Left renal cortex interstitium (tissue), 4 donors: ENCODE results near the gene BMF. TPM values are rescaled to one million over a fixed set of nuclear protein-coding genes. Genes with fewer than 3 reads are reported as not detected.

Experiments used
- DNase-seq, 4 donors: peaks; one replicate each; pipeline ENCODE4 v3.0.0-alpha.2; 2013; ENCODE audit warnings: low read depth in 4 of 4, low spot score in 2 of 4, missing footprints in 1 of 4
- polyA plus RNA-seq, 4 donors: library from polyadenylated mRNA; unstranded; fragments of 120-200 nt; gene quantifications; one replicate each; pipeline ENCODE4 v1.2.1, GENCODE V29; 2013; ENCODE audit not compliant: insufficient read length in 4 of 4

BMF gene
- polyA plus RNA-seq, 4 donors, result 36.5 to 49.0 (median 43.1) TPM

DNA sequence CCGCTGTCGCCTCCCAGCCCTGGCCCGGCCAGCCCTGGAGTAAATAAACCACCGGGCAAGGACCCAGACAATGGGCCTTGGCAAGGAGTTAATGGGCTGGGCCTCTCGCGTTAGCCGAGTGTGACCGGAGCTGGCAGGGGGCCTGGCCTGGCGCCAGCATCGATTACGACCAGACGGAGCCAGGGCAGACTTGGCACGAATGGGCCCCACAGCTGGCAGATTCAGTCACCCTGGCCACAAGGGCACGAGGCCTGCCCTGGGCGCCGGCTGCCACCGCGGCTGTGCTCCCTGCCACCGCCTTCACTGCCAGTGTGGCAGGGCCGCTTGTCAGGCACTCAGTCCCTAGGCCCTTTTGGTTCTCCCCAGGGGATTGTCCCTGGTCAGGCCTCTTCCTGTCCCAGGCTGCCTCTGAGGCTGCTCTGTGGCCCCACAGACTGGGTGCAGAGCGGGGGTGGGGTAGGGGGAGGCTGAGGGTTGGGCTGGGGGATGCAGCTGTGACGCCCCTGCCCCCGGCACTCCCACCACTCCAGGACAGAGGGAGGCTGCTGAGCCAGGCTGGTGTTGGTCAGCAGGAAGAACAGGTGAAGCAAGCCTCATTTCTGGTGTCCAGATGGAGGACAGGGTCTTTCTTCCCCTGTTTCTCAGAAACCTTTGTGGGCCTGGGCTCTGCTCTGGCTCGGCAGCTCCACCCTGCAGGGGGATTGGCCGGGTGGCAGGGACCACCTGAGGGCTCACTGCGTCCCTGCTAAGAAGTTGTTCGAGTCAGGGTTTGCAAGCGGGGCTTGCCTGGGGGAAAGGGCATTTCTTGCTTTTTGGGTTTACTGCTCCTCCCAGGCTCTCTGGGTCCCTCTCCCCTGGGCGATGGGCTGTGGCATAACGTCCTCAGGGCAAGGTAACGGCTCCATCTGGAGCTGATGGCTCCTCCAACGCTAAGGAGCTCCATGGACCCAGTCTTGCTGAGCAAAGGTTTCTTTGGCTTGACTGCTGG is 39.2 kb downstream of the BMF start:
- peak in 1 of 4 donors; percentile 80 for DNase-seq

DNA sequence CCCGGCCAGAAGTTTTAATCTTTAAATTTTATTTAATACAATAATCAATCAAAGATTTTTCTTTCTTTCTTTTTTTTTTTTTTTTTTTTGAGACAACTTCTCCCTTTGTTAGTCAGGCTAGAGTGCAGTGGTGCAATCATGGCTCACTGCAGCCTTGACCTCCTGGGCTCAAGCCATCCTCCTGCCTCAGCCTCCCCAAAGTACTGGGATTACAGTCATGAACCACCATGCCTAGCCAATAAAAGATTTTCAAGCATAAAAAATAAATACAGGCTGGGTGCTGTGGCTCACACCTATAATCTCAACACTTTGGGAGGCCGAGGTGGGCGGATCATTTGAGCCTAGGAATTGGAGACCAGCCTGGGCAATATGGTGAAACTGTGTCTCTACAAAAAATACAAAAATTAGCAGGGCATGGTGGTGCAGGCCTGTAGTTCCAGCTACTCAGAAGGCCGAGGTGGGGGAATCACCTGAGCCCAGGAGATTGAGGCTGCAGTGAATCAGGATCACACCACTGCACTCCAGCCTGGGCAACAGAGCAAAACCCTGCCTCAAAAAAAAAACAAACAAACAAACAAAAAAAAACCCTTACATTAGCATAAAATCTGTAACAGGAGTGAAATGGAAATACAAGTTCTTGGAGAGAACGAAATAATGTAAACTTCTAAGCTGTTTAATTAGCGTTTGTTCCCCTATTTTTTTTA is 40.6 kb downstream of the BMF start:
- DNase-seq, result no peak

DNA sequence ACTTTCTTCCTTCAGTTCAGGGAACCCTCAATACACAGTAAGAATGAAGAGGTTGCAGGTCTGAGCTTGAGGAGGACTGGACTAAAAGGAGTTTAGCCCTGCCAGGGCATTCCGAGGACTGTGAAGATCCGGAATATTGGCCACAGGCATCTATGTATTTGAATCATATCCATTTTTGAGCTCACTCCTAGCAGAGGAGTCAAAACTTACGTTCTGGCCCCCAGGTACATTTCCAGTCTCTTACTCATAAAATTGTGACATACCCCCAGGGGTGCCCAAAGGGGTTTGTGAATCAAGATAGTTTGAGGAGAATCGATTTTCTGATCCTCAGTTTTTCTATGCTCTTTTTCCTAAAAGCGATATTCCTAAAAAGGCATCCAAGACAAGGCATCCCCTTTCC is 42.1 kb downstream of the BMF start:
- no peak for DNase-seq

DNA sequence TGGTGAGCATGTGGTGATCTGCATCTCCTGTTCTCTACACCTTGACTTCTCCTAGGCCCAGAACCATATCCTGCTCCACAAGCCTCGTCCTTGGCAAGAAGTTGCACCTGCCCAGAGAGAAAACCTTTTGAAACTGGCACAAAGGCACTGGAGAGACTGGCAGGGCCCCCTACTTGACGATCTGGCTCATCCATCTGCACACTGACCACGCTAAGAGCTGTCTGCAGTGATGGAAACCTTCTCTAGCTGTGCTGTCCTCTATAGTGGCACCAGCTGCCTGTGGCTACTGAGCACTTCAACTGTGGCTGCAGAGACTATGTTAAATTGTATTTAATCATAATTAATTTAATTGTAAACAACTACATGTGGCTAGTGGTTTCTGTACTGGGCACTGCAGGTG is 43.5 kb downstream of the BMF start:
- no peak for DNase-seq

DNA sequence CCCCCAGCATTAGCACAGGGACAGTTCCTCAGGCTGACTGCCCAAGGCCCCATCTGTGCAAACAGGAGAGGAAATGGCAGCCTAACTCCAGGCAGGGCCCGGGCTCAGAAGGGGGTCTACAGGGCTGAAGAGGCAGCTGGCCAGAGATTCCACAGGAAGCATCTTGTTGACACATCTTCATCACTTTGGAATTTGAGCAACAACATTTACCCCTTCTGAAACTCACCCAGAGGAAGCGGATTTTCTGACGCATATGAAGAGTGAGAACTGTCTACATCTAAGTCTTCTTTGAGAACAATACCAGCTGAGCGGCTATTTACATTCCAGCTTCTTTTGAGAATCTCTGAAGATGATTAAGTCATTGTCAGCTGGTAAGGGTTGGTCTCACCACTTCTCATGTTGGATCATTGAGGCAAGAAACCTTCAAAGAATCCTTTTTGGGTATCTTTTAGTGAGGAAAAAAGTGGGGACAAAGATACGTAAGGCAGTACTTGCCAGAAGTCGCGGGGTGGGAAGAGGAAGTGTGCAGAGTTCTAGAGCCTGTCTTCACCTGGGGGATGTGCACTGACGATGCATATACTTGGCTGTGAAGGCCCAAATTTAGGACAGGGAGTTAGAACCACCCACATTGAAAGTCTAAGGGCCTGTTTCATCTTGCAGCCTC is 44.3 kb downstream of the BMF start:
- DNase-seq, result no peak

DNA sequence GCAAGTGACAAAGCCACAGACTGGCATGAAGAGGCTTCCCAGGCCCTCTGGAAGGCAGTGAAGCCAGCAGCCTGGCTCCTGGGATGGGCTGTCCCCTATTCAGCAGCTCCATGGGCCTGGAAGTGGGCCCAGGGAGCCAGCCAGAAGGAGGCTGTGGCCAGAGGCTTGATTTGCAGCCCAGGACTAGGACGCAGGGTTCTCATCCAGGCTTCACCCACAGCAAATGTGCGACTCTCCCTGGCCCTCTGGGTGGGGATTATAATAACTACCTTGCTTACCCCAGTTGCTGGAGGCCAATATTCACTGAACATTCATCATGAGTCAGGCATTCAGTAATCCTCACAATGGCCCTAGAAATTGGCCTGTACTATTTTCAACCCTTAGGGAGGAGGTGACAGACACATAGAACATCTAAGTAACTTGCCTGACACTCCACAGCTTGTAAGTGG is 45.1 kb downstream of the BMF start:
- DNase-seq, result no peak

DNA sequence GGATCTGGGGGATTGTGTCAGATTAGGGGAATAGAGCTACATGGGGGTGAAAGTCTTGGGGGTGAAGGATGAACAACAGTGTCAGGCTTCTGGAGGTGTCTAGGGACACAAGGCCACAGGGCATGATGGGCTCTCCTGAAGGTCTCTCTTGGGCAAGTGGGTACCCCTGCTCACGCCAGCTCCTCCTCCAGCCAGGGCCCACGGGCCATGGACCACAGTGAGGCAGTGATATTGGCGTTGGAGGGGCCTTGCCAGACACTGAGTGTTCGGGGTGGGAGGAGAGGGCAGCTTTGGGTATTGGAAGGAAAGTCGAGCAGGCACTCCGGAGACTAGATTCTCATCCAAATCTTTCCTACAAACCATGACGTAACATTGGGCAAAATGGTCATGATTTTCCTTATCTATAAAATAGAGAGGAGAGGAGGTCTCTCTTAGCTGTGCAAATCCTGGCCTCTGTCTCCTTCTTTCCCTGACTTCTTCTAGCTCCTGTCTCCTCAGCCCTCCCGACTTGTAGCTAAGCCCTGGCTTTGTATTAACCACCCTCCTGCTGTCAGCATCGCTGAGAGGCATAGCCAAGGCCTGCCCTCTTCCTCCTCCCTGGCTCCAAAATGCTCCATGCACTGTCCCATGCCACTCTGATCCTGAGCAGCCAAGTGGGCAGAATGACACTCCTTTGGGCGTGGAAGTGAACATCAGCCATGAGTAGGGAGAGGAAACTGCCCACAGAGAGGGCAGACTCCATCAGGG is 45.7 kb downstream of the BMF start:
- no peak for DNase-seq

DNA sequence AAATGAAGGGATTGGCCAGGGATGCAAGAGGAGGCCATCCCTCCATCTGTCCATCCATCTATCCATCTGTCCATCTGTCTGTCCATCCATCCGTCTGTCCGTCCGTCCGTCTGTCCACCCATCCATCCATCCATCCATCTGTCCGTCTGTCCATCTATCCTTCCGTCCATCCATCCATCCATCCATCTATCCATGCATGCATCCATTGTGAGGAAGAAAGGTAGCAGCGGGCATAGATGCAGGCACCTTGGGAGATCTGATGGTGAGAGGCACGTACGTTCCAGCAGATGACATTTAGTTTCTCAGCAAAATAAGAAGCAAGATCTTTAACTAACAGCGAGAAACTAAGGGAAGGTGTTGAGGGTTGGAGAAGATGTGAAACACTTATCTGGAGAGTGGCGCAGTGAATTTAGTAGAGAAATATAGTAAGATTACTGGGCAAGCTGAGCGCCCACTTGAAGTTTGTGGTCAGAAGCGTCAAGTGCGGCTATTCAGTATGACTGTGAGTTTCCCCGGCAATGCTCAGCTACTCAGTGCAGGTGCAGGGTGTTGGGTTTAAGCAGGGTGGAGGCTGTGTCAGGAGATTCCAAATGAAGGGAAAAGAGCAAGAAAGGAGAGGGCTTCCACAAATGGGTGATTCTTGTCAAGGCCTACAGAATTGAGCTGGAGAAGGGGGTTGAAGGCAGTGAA is 47.3 kb downstream of the BMF start:
- DNase-seq, result no peak

DNA sequence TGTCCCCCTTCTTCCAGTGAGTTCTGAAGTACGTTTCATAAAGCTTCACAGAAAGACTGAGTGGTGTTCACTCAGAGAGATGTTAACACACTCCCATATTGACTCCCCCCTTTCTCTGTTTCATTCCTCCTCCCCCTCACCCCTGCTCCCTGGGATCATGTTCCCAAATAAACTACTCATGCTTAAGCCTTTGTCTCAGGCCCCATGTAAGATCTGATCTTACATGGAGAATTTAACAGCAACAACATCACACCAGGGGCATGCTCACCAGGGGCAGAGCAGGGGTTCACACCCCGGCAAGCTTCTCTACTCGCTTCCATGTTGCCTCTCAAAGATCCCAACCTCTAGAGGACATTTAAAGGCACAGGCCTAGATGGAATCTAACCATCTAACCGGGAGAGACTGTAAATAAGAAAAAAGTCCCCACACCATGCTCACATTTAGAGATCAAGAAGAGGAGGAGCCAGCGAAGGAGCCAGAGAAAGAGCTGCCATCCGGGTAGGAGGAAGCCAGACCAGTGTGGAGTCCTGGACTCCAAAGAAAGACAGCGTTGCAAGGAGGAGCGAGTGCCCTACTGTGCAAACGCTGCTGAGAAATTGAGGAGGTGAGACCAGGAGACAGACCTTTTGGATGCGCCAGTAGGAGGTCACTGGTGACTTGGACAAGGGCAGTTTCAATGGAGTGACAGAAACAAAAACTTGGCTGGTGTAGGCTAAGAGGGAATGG is 48.3 kb downstream of the BMF start:
- no peak for DNase-seq

DNA sequence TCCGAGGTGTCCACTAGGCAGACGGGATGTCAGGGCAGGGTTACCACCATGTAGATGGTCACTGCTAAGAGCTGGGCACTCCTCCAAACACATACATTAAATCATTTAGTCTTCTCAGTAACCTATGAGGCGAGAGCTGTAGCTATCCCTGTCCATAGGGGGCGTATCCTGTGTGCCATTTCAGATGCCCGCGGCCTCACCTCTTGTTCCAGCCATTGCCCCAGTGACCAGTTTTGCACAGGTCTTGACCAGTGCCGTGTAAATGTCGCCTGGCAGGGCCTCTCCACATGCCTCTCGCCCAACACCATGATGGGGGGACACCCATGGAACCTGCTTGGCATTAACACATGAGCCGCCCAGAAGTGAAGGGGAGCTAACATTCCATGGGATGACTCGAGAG is 48.9 kb downstream of the BMF start:
- DNase-seq, result no peak

DNA sequence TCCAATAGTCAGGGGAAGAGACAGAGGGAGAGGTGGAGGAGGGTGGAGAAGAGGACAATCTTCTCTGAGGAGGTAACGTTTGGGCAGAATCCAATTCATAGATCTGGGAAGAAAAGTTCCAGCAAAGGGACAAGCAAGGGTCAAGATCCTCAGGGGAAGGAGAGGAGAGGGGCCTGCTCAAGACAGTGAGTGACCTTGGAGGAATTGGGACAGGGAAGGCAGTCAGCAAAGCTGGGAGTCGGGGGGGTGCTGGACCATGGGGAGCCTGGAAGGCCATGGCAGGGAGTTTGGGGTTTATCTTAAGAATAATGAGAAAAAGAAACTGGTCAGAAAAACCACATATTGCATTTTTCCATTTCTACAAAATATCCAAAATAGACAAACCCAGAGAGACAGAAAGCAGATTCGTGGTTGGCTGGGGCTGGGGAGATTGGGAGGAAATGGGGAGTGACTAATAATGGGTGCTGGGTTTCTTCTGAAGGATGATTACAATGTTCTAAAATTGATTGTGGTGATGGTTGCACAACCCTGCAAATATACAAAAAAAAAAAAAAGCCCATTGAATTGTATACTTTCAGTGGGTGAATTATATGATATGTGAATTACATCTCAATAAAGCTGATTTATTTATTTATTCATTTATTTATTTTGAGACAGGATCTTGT is 50.1 kb downstream of the BMF start:
- DNase-seq, result no peak

DNA sequence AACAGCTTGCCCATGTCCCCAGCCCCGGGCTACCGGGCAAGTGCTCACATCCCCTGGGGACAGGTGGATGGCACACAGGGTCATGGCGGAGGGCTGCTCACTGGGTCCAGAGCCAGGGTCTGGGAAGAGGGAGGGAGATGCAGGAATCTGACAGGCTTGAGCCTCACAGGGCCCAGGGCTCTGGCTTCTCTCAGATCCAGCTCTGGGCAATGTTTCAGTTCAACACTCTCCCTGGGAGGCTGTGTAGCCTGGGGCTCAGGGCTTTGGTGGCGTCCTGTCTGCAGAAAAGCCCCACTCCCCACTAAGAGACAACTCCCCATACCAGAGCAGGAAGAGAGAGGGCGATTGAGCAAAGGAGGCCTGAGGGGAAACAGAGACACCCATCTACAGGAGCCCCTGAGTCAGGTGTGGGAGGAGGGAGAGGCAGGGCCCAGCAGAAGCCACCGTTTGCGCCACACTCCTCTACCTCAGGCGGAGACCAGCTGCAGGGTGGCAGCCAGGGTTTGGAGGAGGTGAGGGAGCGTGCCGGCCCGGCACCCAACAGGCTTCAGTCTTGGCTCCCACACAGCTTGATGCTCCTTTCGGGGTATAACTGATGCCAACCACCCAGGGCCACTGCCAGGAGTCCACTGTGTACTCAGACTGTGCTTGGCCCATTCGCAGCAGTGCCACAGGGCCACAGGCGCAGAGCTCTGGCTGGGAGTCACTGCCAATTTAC is 52.9 kb downstream of the BMF start:
- DNase-seq, result no peak

DNA sequence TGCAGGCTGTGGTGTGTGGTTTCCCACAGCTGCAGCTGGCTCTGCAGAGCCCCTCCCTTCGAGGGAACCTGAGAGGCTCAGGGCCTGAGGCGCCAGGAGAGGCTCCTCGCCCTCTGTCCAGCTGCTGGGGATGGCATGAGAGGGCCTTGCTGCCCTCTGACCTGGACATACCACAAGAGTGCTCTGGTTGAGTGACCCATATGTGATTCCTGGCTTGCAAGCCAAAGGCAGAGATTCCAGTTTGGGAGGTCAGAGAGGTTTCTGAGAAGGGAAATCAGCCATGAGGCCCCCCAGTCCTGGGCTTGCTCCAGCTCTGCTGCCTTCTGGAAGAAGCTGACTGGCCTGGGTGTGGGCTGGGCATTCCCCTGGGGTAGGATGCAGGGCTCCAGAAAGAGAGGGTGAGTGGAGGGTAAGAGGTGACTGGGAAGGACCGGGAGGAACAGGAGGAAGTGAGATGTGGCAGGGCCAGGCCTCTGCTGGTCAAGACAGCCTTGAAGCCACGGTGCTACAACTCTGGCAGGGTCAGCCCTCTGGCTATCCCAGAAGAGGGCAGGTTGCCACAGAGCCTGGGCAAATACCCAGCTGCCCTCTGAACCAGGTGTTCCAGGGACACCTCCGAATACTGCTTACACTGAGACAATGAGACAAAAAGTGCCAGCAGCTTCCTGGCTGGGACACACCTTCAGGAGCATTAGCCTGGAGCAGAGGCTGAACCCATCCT is 53.7 kb downstream of the BMF start:
- DNase-seq, result no peak

DNA sequence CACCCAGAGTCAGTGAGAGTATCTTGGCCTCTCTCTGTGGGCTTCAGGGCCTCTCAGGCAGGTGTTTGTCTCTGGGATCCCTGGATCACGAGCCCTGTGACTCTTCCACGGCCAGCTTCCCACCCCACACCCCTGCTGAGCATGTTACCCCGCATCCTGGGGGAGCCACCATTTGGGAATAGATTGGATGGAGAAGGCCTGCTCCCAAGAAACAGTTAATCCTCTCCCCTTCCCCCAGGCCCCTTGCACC is 54.1 kb downstream of the BMF start:
- no peak for DNase-seq

DNA sequence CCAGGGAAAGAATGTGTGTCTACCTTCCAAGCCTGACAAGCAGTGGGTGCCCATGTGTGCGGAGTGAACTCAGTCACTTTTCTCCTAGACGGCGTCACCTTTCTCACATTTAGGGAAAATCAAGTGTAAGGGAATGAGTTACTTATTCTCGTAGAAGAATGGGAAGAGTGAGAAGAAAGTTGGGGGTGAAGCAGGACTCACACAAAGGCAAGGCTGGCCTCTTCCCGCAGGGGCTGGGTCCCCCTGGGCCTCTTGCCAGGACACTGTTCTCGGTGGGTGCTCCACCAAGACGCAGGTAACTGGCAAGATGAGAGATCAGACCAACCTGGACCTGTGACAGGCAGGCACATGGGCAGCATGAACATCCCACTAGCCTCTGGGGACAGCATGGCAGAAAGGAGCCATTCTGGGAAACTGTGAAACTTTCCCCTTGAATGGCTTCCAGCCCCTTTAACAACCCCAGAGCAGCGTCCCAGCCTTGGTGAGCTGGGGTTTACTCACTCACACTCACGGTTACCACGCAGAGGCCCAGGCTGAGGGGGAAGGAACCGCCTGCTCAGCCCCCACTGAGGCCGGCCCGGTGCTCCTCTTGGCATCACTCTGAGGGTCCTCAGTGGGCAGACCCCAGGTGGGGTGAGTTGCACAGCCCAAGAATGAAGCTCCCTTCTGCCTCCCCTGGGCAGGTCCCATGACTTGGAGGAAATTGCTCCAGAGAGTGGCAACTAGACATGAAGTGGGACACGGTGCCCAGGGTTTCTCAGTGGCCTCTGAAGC is 54.7 kb downstream of the BMF start:
- no peak for DNase-seq

DNA sequence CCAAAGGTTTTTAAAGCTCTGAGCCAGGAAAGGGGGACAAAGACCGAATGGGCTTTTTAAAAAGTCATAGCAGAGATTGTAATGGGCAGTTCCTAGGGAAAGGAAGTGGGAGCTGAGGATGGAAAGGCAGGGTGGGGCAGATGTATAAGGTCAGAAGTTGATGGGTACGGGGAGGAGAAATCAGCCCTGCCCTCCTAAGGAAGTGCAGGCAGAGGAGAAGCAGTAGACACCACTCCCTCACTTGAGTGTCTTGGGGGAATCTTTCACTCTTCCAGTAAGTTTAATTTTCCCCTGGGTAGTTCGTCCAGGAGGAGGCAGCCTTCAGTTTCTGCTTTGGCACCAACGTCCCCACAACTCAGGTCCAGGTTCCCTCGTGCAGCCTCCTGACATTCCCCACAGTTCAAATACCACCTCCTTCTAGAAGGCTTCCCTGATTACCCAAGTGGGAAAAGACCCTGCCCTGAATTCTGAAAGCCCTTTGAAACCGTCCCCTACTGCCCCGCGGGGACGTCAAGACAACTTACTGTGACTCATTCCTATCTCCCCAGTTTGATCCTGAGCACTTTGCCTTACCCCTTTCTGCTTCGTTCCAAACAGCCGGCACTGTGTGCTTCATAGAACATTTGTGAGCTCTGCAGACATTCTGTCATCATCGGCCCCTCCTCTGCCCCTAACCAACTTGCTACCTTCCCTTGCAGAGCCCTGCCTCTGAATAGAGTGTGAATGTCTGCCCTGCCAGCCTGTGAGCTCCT is 55.4 kb downstream of the BMF start:
- no peak for DNase-seq
